Naive thymus-derived CD4-positive, alpha-beta T cell (primary cell): ENCODE measurements around the gene MARCHF9. TPM values are rescaled to one million over a fixed set of nuclear protein-coding genes. Genes with fewer than 3 reads are reported as not detected.

ENCODE experiments used
- ATAC-seq: fragments of 150-1000 bp; cut with Tn5 transposase; 2 replicates; pipeline ENCODE4 v1.10.0; 2021; ENCODE audit warnings: mild to moderate bottlenecking, moderate library complexity
- CTCF ChIA-PET: fragments of 350-600 bp; sonication (Branson Sonifier 250); formaldehyde crosslinking; loops from one replicate; lab custom pipeline; 2021; ENCODE audit warnings: antibody characterized with exemption; lab: Charles Lee
- POLR2A ChIA-PET: fragments of 350-600 bp; sonication (Branson Sonifier 250); formaldehyde crosslinking; loops from one replicate; lab custom pipeline; 2021; ENCODE audit warnings: antibody characterized with exemption, inconsistent platforms; lab: Charles Lee
- DNase-seq, 9 donors: peaks; one replicate each; pipeline versions ENCODE4 v3.0.0 to v3.0.0-alpha.2; 2020 to 2022; ENCODE audit warnings: mixed read lengths in 1 of 9
- H3K27ac ChIP-seq: one replicate; pipeline ENCODE4 v1.7.0; 2013; ENCODE audit warnings: mild to moderate bottlenecking, low read depth, low read length, moderate library complexity
- H3K27me3 ChIP-seq, 2 donors: one replicate each; pipeline ENCODE4 v1.7.0; 2013; ENCODE audit warnings: low read length in 2 of 2, mild to moderate bottlenecking in 2 of 2, moderate library complexity in 2 of 2; ENCODE audit not compliant: control insufficient read depth in 2 of 2, insufficient read depth in 2 of 2
- H3K36me3 ChIP-seq, 3 experiments: 1 replicate in 2 of 3; 2 replicates in 1 of 3; pipeline ENCODE4 v1.7.0; 2013; ENCODE audit warnings: low read length in 3 of 3, mild to moderate bottlenecking in 3 of 3, moderate library complexity in 1 of 3; ENCODE audit not compliant: insufficient read depth in 3 of 3, control insufficient read depth in 2 of 3
- H3K4me1 ChIP-seq, 2 donors: one replicate each; pipeline ENCODE4 v1.7.0; 2013; ENCODE audit warnings: low read length in 2 of 2, mild to moderate bottlenecking in 2 of 2, moderate library complexity in 1 of 2; ENCODE audit not compliant: control insufficient read depth in 2 of 2, insufficient read depth in 2 of 2
- H3K4me3 ChIP-seq: 2 replicates; pipeline ENCODE4 v1.7.0; 2013; ENCODE audit warnings: mild to moderate bottlenecking, low read length
- H3K9me3 ChIP-seq, 3 experiments: 1 replicate in 2 of 3; 2 replicates in 1 of 3; pipeline ENCODE4 v1.7.0; 2013; ENCODE audit warnings: low read length in 3 of 3; ENCODE audit not compliant: control insufficient read depth in 2 of 3
- H3K27ac Mint-ChIP-seq, 9 donors: one replicate each; pipeline ENCODE4 v1.8.0; 2020 to 2022; ENCODE audit warnings: mixed read lengths in 9 of 9, mild to moderate bottlenecking in 8 of 9, moderate library complexity in 5 of 9, inconsistent platforms in 2 of 9
- H3K27me3 Mint-ChIP-seq, 5 donors: one replicate each; pipeline ENCODE4 v1.8.0; 2021 to 2022; ENCODE audit warnings: mixed read lengths in 5 of 5, mild to moderate bottlenecking in 1 of 5
- H3K36me3 Mint-ChIP-seq, 5 donors: one replicate each; pipeline ENCODE4 v1.8.0; 2020 to 2022; ENCODE audit warnings: mixed read lengths in 5 of 5, mild to moderate bottlenecking in 3 of 5, inconsistent platforms in 1 of 5
- H3K4me1 Mint-ChIP-seq, 7 donors: one replicate each; pipeline ENCODE4 v1.8.0; 2020 to 2022; ENCODE audit warnings: mixed read lengths in 7 of 7, mild to moderate bottlenecking in 3 of 7, inconsistent platforms in 1 of 7
- H3K4me3 Mint-ChIP-seq, 10 donors: one replicate each; pipeline ENCODE4 v1.8.0; 2020 to 2022; ENCODE audit warnings: mild to moderate bottlenecking in 10 of 10, mixed read lengths in 10 of 10, moderate library complexity in 6 of 10, inconsistent platforms in 2 of 10
- H3K9me3 Mint-ChIP-seq, 11 donors: one replicate each; pipeline ENCODE4 v1.8.0; 2020 to 2022; ENCODE audit warnings: mixed read lengths in 11 of 11, mild to moderate bottlenecking in 4 of 11, inconsistent platforms in 1 of 11, moderate library complexity in 1 of 11
- intact Hi-C, 2 donors: fragments of 100-400 bp; cut with micrococcal nuclease; formaldehyde crosslinking; loops; one replicate each; pipeline ENCODE4 v1.15.1; 2023
- polyA plus RNA-seq, 2 donors: library from polyadenylated mRNA; unstranded; fragments of 300-500 nt; fragmentation: Illumina TruSeq; gene quantifications; one replicate each; pipeline ENCODE4 v1.2.3, GENCODE V29; 2021
- total RNA-seq, 6 experiments: library from RNA in 5 of 6; stranded (reverse) in 5 of 6; gene quantifications; 1 replicate in 5 of 6; 2 replicates in 1 of 6; pipeline ENCODE4 v1.2.3 and lab custom pipeline; 2021 to 2026

MARCHF9 gene
- total and polyA plus RNA-seq, 7 experiments from 2014 or later = 3.2 to 61.7 (median 40.5) TPM

DNA sequence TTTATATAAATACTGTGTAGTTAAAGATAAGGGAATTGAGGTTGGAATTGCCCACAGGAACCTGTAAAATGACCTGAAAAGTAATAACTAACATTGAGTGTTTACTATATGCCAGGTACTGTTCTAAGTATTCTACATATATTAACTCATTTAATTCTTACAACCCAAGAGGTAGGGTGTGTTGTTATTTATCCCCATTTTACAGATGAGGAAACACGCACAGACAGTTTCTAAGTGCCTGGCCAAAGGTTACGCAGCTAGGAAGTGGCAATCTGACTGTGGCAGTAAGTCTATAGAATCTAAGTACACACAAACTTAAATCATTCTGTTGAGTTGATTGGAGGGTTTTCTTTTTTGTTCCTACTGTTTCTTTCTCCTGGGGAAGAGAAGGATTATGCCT, 11.1 kb upstream of the MARCHF9 start:
- no peak for ATAC-seq
- Mint-ChIP-seq H3K27ac (peak overlapping the region; percentile 88 to 97 (median 95)), H3K4me1 (peaks cover 42 to 75% (median 63%) of the 10 kb centered on the region in 7 donors), H3K36me3 (peaks cover 0 to 18% (median 4%) of the 10 kb centered on the region in 5 donors), H3K9me3 (peaks cover 0 to 2% (median 0%) of the 10 kb centered on the region in 11 donors), H3K27me3 (no peaks in the 10 kb centered on the region), H3K4me3 (peak overlapping the region; percentile 82 to 100 (median 91))
- no peaks in the 10 kb centered on the region for H3K27me3 ChIP-seq
- CTCF ChIA-PET = no interaction called here
- H3K4me1 ChIP-seq = peaks cover 41 to 44% of the 10 kb centered on the region in 2 donors
- H3K4me3 ChIP-seq = no peak overlapping the region
- no peak for DNase-seq
- H3K9me3 ChIP-seq = no peaks in the 10 kb centered on the region
- H3K27ac ChIP-seq = peak overlapping the region; percentile 91
- intact Hi-C loops = loop anchor here (1.0 to 10.0 kb wide), 9 partner anchors 9 to 1816 kb away; partner anchors contain the start of genes CDK4 (in 2 of the 2), RPL41 (in 2 of the 2), ZC3H10 (in 2 of the 2) and ARHGAP9 (in 1 of the 2)
- peaks cover 0 to 27% (median 5%) of the 10 kb centered on the region in 3 experiments for H3K36me3 ChIP-seq
- POLR2A ChIA-PET = interaction anchor here (1.9 to 2.2 kb wide), 2 partner anchors 10 to 17 kb away, joined by 8 to 12 read pairs; no protein-coding TSS in a partner anchor

- intact Hi-C loops = loop anchor here (1.0 to 10.0 kb wide), 9 partner anchors 8 to 1817 kb away; partner anchors contain the start of genes CDK4 (in 2 of the 2), RPL41 (in 2 of the 2), ZC3H10 (in 2 of the 2) and ARHGAP9 (in 1 of the 2)
- Mint-ChIP-seq H3K4me3 (peak overlapping the region; percentile 82 to 100 (median 91)), H3K4me1 (peaks cover 39 to 70% (median 58%) of the 10 kb centered on the region in 7 donors), H3K36me3 (peaks cover 0 to 14% (median 4%) of the 10 kb centered on the region in 5 donors), H3K27ac (peak overlapping the region; percentile 88 to 97 (median 95)), H3K9me3 (peaks cover 0 to 2% (median 0%) of the 10 kb centered on the region in 11 donors), H3K27me3 (no peaks in the 10 kb centered on the region)
- DNase-seq (peak in 4 of 9 donors; percentile 63 to 82 (median 73)), ATAC-seq (peak; percentile 60)
- peak overlapping the region; percentile 91 for H3K27ac ChIP-seq
- ChIA-PET POLR2A (interaction anchor here (0.6 to 2.2 kb wide), 6 partner anchors 10 to 212 kb away, joined by 3 to 12 read pairs (median 4); no protein-coding TSS in a partner anchor), CTCF (interaction anchor here (1.1 to 1.9 kb wide), 3 partner anchors 12 to 117 kb away, joined by 3 to 10 read pairs (median 4); partner anchors contain the start of genes EEF1AKMT3 and METTL1)
- peaks cover 0 to 26% (median 5%) of the 10 kb centered on the region in 3 experiments for H3K36me3 ChIP-seq
- H3K9me3 ChIP-seq = no peaks in the 10 kb centered on the region
- peaks cover 39 to 41% of the 10 kb centered on the region in 2 donors for H3K4me1 ChIP-seq
- no peaks in the 10 kb centered on the region for H3K27me3 ChIP-seq
- H3K4me3 ChIP-seq = peak overlapping the region; percentile 92
Observed at GRCh38 chr12:57744194-57744776, 10.6 kb upstream of the MARCHF9 start.

DNA sequence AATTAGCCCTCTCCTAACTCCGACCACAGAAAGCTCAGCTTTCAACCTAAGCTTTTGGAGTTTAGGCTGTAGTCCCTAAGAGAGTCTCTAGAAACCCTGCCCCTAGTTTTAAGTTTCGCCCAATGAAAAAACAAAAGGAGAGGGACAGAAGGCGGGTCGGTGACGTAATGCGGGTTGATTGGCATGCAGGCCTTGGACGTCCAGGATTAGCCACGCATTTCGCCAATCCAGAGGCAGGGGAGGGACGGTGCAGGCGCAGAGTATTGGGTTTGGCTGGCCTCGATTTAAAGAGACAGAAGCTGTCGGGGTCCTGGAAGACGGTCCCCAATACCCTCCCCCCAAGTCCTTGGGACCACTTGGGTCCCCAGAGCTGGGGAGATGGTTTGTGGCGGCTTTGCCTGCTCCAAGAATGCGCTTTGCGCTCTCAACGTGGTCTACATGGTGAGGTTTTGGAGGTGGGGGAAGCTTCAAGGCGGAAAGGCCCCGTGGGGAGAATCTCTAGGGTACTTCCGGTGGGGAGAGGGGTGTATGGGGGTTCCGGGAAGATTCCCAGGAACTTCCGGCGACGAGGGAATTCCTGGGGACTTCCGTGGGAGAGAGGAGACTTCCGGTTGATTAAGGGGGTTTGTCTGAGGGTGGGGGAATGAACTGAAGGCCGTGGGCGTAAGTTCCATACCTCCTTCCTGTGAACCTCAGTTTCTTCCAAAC, 10.0 kb upstream of the MARCHF9 start, which contains the start of gene TSPAN31:
Gene TSPAN31 (plus strand): TSS at position 263 of the 708 bp plus-strand sequence. CDS start 116 bp downstream, at position 379.
- POLR2A ChIA-PET = interaction anchor here (0.6 to 2.2 kb wide), 6 partner anchors 9 to 213 kb away, joined by 3 to 12 read pairs (median 4); no protein-coding TSS in a partner anchor
- DNase-seq (peak; percentile 70 to 97 (median 94)), ATAC-seq (peak; percentile 89)
- Mint-ChIP-seq H3K9me3 (peaks cover 0 to 2% (median 0%) of the 10 kb centered on the region in 11 donors), H3K36me3 (peaks cover 0 to 13% (median 4%) of the 10 kb centered on the region in 5 donors), H3K27ac (peak within 1 kb of the TSS; percentile 88 to 97 (median 95)), H3K27me3 (no peaks in the 10 kb centered on the region), H3K4me1 (peaks cover 35 to 64% (median 52%) of the 10 kb centered on the region in 7 donors), H3K4me3 (peak within 1 kb of the TSS; percentile 82 to 100 (median 91))
- Histone ChIP-seq H3K27ac (peak within 1 kb of the TSS; percentile 91), H3K4me3 (peak within 1 kb of the TSS; percentile 92), H3K36me3 (peaks cover 0 to 23% (median 5%) of the 10 kb centered on the region in 3 experiments), H3K9me3 (no peaks in the 10 kb centered on the region), H3K4me1 (peaks cover 33 to 34% of the 10 kb centered on the region in 2 donors), H3K27me3 (no peaks in the 10 kb centered on the region)
- CTCF ChIA-PET = interaction anchor here (1.1 to 1.9 kb wide), 3 partner anchors 12 to 117 kb away, joined by 3 to 10 read pairs (median 4); partner anchors contain the start of genes EEF1AKMT3 and METTL1
- intact Hi-C loops = loop anchor here (1.0 to 10.0 kb wide), 9 partner anchors 7 to 1818 kb away; partner anchors contain the start of genes CDK4 (in 2 of the 2), RPL41 (in 2 of the 2), ZC3H10 (in 2 of the 2) and ARHGAP9 (in 1 of the 2)

- Mint-ChIP-seq H3K27ac (peak overlapping the region; percentile 88 to 97 (median 95)), H3K9me3 (peaks cover 0 to 2% (median 0%) of the 10 kb centered on the region in 11 donors), H3K4me1 (peaks cover 34 to 62% (median 52%) of the 10 kb centered on the region in 7 donors), H3K27me3 (no peaks in the 10 kb centered on the region), H3K36me3 (peaks cover 3 to 18% (median 4%) of the 10 kb centered on the region in 5 donors), H3K4me3 (peak overlapping the region; percentile 82 to 100 (median 91))
- H3K4me3 ChIP-seq = peak overlapping the region; percentile 92
- intact Hi-C loops = loop anchor here (2.0 to 10.0 kb wide), 3 partner anchors 101 to 1411 kb away; partner anchors contain the start of genes CTDSP2 (in 1 of the 2), IL23A (in 1 of the 2), PAN2 (in 1 of the 2) and R3HDM2 (in 1 of the 2)
- ChIA-PET CTCF (interaction anchor here (1.1 to 1.9 kb wide), 3 partner anchors 11 to 118 kb away, joined by 3 to 10 read pairs (median 4); partner anchors contain the start of genes EEF1AKMT3 and METTL1), POLR2A (interaction anchor here (1.1 to 2.2 kb wide), 4 partner anchors 9 to 213 kb away, joined by 3 to 12 read pairs (median 6); no protein-coding TSS in a partner anchor)
- peak overlapping the region; percentile 91 for H3K27ac ChIP-seq
- H3K4me1 ChIP-seq = peaks cover 27 to 29% of the 10 kb centered on the region in 2 donors
- DNase-seq = no peak
- no peaks in the 10 kb centered on the region for H3K27me3 ChIP-seq
- ATAC-seq = no peak
- no peaks in the 10 kb centered on the region for H3K9me3 ChIP-seq
- H3K36me3 ChIP-seq = peaks cover 0 to 22% (median 5%) of the 10 kb centered on the region in 3 experiments
Observed at GRCh38 chr12:57745485-57745881, 9.4 kb upstream of the MARCHF9 start.

GRCh38 chr12:57746025-57746424, 8.9 kb upstream of the MARCHF9 start:
- peak overlapping the region; percentile 92 for H3K4me3 ChIP-seq
- Mint-ChIP-seq H3K9me3 (peaks cover 0 to 1% (median 0%) of the 10 kb centered on the region in 11 donors), H3K4me3 (peak overlapping the region; percentile 82 to 100 (median 91)), H3K36me3 (peaks cover 3 to 18% (median 4%) of the 10 kb centered on the region in 5 donors), H3K27ac (peak overlapping the region; percentile 88 to 97 (median 95)), H3K27me3 (no peaks in the 10 kb centered on the region), H3K4me1 (peaks cover 30 to 62% (median 52%) of the 10 kb centered on the region in 7 donors)
- peaks cover 0 to 22% (median 5%) of the 10 kb centered on the region in 3 experiments for H3K36me3 ChIP-seq
- peaks cover 24 to 26% of the 10 kb centered on the region in 2 donors for H3K4me1 ChIP-seq
- DNase-seq (no peak), ATAC-seq (no peak)
- intact Hi-C loops = loop anchor here in 1 of 2 donors (10.0 kb wide), 1 partner anchor 1411 kb away; the partner anchor contains the start of genes IL23A and PAN2
- no peaks in the 10 kb centered on the region for H3K27me3 ChIP-seq
- peak overlapping the region; percentile 91 for H3K27ac ChIP-seq
- H3K9me3 ChIP-seq = no peaks in the 10 kb centered on the region
- ChIA-PET POLR2A (no interaction called here), CTCF (interaction anchor here (1.9 kb wide), 1 partner anchor 10 kb away, joined by 10 read pairs; no protein-coding TSS in a partner anchor)
